Measurements from ENCODE around the gene CFAP97. TPM values are rescaled to one million over a fixed set of nuclear protein-coding genes. Genes with fewer than 3 reads are reported as not detected.
"Not testable (repeated sequence)": the region's sequence is repeated elsewhere in the genome, so short reads cannot be mapped to it uniquely, and the experiment has no call there.

Gene CFAP97
- total RNA-seq, 6 experiments from 2014 or later = 35.0 to 44.0 (median 41.0) TPM

DNA sequence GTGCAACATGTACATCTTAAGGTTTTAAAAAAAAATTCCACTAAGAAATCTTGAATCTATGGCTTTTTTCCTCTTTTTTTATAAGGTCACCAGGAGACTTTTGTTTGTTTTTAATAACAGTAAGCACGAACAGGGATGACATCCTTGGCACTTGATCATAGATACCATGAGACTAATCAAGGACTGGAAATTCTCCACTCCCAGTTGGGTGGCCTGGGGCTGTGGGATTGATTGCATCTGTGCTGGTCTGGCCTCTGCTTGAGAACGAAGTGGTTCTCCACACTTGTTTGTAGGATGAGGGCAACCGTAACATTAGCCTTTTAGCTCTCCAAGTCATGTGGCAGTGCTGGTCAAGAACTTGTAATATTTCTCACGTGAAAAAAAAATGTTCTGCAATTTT, 41.0 kb upstream of the CFAP97 start:
- Mint-ChIP-seq H3K36me3 (ENCODE audit: low read depth) (peaks cover 9% of the 10 kb centered on the region), H3K4me3 (no peak overlapping the region), H3K4me1 (ENCODE audit: low read depth) (peaks cover 50% of the 10 kb centered on the region), H3K9me3 (no peaks in the 10 kb centered on the region), H3K27me3 (ENCODE audit: insufficient read depth) (no peaks in the 10 kb centered on the region), H3K27ac (peak overlapping the region; percentile 40; the same call in 1 of the 2 replicates)
- TF ChIP-seq, protein P1, sequence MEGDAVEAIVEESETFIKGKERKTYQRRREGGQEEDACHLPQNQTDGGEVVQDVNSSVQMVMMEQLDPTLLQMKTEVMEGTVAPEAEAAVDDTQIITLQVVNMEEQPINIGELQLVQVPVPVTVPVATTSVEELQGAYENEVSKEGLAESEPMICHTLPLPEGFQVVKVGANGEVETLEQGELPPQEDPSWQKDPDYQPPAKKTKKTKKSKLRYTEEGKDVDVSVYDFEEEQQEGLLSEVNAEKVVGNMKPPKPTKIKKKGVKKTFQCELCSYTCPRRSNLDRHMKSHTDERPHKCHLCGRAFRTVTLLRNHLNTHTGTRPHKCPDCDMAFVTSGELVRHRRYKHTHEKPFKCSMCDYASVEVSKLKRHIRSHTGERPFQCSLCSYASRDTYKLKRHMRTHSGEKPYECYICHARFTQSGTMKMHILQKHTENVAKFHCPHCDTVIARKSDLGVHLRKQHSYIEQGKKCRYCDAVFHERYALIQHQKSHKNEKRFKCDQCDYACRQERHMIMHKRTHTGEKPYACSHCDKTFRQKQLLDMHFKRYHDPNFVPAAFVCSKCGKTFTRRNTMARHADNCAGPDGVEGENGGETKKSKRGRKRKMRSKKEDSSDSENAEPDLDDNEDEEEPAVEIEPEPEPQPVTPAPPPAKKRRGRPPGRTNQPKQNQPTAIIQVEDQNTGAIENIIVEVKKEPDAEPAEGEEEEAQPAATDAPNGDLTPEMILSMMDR (IDR thresholded peaks at IDR 0.05) = no peak
- DNase-seq = peak; percentile 23

DNA sequence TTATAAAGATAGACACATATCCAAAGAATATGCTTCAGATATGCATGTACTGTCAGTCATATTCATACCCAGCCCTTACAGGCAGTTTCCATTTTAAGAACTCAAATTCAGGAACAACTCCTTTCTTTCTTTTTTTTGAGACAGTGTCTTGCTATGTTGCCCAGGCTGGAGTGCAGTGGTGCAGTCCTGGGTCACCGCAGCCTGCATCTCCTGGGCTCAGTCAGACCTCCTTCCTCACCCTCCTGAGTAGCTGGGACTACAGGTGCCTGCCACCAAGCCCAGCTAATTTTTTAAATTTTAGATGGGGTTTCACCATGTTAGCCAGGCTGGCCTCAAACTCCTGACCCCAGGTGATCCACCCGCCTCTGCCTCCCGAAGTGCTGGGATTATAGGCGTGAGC, 40.1 kb upstream of the CFAP97 start:
- Mint-ChIP-seq H3K36me3 (ENCODE audit: low read depth) (peaks cover 5% of the 10 kb centered on the region; the same call in 1 of the 2 replicates), H3K27ac (no peak overlapping the region), H3K27me3 (ENCODE audit: insufficient read depth) (no peaks in the 10 kb centered on the region), H3K4me1 (ENCODE audit: low read depth) (peaks cover 53% of the 10 kb centered on the region), H3K9me3 (no peaks in the 10 kb centered on the region), H3K4me3 (no peak overlapping the region)
- no peak for DNase-seq
- TF ChIP-seq, protein P1 (IDR thresholded peaks at IDR 0.05) = no peak

DNA sequence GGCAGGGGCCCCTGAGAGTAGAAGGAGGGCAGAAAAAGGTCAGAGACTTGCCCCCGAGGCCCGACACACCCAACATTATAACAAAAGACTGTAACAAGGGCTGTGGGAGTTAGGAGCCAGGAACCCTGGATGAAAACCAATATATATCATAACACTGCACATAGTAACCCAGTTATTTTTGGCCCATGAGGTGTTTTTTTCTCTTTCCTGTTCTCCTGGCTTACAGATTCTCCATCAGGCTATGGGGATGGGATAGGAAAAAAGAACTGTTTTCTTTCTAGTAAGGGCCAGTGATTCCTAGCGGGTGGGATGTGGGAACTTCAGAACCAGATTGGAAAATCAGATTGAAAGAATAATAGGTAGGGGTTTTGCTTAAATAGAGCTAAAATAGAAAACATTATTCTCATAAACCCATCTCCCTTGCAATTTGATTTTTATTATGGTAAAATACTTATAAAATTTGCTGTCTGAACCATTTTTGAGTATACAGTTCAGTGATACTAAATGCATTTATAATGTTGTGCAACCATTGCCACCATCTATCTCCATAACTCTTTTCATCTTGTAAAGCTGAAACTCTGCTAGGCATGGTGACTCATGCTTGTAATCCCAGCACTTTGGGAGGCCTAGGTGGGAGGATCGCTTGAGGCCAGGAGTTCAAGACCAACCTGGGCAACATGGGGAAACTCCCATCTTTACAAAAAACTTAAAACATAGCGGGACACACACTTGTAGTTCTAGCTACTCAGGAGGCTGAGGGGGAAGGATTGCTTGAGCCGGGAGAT, 39.1 kb upstream of the CFAP97 start:
- Mint-ChIP-seq H3K4me3 (no peak overlapping the region), H3K4me1 (ENCODE audit: low read depth) (peaks cover 62% of the 10 kb centered on the region), H3K27ac (no peak overlapping the region; the same call in 1 of the 2 replicates), H3K9me3 (no peaks in the 10 kb centered on the region), H3K36me3 (ENCODE audit: low read depth) (peaks cover 9% of the 10 kb centered on the region), H3K27me3 (ENCODE audit: insufficient read depth) (no peaks in the 10 kb centered on the region)
- TF ChIP-seq, protein P1 (IDR thresholded peaks at IDR 0.05) = no peak
- DNase-seq = no peak

DNA sequence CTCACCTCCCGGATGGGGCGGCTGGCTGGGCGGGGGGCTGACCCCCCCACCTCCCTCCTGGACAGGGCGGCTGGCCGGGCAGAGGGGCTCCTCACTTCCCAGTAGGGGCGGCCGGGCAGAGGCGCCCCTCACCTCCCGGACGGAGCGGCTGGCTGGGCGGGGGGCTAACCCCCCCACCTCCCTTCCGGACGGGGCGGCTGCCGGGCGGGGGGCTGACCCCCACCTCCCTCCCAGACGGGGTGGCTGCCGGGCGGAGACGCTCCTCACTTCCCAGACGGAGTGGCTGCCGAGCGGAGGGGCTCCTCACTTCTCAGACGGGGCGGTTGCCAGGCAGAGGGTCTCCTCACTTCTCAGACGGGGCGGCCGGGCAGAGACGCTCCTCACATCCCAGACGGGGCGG, 36.7 kb upstream of the CFAP97 start:
- peaks cover 68% of the 10 kb centered on the region for H3K4me1 Mint-ChIP-seq (ENCODE audit: low read depth)
- not testable (repeated sequence) for DNase-seq; H3K9me3 Mint-ChIP-seq; H3K36me3 Mint-ChIP-seq (ENCODE audit: low read depth); H3K27me3 Mint-ChIP-seq (ENCODE audit: insufficient read depth); H3K4me3 Mint-ChIP-seq; H3K27ac Mint-ChIP-seq

DNA sequence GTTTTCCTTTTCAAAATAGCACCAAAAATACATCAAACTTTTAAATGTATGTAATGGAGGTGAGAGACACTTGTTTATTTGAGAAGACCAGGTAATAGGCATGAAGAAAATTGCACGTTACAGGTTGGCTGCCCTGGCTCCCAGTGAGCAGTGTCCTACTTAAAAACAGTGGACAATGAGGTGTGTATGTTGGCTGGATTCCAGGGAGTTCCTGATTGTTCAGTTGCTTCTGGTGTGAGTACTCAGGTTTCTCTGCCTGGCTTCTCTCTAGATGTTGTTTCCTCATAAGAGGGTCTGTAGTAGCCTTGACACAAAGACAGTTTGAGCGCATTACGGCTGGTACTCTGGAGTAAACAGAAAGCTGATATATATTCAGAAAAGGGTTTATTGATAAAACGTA, 35.0 kb upstream of the CFAP97 start:
- Mint-ChIP-seq H3K4me3 (peak overlapping the region; percentile 61), H3K9me3 (no peaks in the 10 kb centered on the region), H3K27me3 (ENCODE audit: insufficient read depth) (no peaks in the 10 kb centered on the region), H3K4me1 (ENCODE audit: low read depth) (peaks cover 66% of the 10 kb centered on the region), H3K36me3 (ENCODE audit: low read depth) (peaks cover 9% of the 10 kb centered on the region), H3K27ac (peak overlapping the region; percentile 80)
- DNase-seq = no peak
- TF ChIP-seq, protein P1 (IDR thresholded peaks at IDR 0.05) = no peak

GRCh38 chr4:185238215-185238681, 34.4 kb upstream of the CFAP97 start:
- peaks cover 9% of the 10 kb centered on the region for H3K36me3 Mint-ChIP-seq (ENCODE audit: low read depth)
- H3K4me1 Mint-ChIP-seq (ENCODE audit: low read depth) = peaks cover 66% of the 10 kb centered on the region
- peak overlapping the region; percentile 61 for H3K4me3 Mint-ChIP-seq
- H3K27ac Mint-ChIP-seq = peak overlapping the region; percentile 80
- TF ChIP-seq, protein P1 (IDR thresholded peaks at IDR 0.05) = no peak
- DNase-seq = peak; percentile 79
- no peaks in the 10 kb centered on the region for H3K9me3 Mint-ChIP-seq
- H3K27me3 Mint-ChIP-seq (ENCODE audit: insufficient read depth) = no peaks in the 10 kb centered on the region

Data from HFFc6 (cell line).